ENCODE data around the gene SLC15A5.
A peak's percentile ranks its signal among the peaks of the same experiment; 100 is the strongest.

Gene SLC15A5, protein sequence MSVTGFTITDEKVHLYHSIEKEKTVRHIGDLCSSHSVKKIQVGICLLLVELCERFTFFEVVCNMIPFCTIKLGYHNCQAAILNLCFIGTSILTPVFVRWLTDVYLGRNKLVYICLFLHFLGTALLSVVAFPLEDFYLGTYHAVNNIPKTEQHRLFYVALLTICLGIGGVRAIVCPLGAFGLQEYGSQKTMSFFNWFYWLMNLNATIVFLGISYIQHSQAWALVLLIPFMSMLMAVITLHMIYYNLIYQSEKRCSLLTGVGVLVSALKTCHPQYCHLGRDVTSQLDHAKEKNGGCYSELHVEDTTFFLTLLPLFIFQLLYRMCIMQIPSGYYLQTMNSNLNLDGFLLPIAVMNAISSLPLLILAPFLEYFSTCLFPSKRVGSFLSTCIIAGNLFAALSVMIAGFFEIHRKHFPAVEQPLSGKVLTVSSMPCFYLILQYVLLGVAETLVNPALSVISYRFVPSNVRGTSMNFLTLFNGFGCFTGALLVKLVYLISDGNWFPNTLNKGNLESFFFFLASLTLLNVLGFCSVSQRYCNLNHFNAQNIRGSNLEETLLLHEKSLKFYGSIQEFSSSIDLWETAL

DNA sequence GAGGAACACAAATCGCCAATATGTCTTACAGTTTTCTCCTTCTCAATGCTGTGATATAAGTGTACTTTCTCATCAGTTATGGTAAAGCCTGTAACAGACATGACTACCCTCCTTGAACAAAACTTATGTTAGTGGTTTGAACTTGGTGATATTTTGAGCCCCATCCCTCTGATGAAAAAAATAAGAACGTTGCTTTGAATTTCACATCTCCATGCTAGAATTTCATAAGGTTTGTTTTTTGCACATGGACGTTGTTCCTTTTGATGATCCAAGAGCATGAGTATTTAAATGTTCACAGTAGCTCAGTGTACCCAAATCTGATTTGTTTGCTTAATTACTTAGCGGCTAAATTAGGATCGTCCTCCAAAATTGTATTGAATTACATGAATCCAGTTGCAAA is at the start of gene SLC15A5:
Gene SLC15A5, minus strand, starts transcription at position 101 of the 400 bp plus-strand sequence. Its CDS starts 0 bp downstream, at position 101.
- no peak for DNase-seq

DNA sequence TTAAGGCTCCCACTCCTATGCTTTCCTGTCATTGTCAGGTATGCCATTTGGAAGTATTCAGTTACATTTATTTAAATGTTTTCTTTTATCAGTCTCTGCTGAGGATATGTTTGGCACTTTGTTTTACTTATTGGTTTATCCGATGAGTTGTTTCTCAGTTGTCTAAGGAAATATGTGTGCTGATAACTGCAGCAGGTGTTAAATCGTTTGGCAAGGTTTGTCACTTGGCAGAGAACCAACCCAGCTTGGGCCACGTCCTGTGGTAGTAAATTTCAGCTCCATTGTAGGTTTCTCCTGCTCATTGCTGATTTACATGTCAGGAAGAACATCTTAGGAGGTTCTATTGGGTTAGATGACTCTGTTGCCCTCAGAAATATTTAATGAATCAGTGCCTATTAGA is 47.9 kb upstream of the SLC15A5 start:
- no peak for DNase-seq

DNA sequence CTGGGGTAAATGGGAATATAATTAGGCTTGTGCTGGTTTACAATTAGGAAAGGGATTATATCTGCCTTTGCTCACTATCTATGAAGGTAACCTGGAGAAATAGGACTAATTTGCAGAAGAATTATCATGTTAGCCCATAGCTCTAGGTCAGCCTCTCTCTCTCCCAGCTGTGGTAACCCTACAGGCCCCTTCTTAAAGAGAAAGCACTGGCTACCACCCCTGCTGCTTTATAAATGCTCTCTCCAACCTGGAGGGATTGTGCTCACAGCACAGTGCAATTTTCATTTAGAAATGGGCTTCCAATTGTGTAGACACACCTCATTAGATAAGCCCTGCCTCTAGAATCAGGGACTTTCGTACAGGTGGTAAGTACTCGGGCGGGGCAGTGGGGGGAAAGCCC is 47.3 kb upstream of the SLC15A5 start:
- DNase-seq: no peak

DNA sequence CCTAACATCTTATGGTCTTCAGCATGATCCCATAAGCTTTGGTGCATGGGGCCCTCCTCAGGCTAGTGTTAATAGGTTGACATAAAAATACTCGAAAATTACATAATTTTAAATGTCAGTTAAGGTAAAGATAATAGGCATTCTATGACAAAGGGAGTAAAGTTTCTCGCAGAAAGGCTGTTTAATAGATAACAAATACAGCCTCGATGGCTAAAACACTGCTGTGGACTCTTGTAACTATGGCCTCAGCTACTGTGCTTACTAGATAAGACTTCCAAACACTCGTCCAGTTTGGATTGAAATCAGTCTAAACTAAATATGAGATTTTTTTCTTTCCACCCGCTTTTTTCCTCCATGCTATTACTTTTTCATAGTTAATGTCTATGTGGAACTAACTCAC is 46.8 kb upstream of the SLC15A5 start:
- DNase-seq: no peak

DNA sequence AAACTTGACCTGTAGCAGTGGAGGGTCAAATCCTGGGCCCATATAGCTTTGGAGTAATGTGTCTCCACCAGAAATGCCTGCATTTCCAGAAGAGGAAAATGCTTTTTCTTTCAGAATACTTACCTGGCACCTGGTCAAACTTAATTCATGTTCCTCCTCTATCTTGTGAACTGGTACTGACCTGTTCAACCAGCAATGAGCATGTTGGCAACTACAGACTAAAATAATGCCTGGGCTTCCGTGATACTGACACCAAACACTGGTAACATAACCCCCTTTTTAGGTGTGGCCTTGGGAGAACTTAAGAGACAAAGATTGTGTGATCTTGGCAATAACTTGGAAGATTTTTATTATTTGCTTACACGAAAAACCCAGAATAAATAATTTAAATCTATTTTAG is 46.2 kb upstream of the SLC15A5 start:
- no peak for DNase-seq

DNA sequence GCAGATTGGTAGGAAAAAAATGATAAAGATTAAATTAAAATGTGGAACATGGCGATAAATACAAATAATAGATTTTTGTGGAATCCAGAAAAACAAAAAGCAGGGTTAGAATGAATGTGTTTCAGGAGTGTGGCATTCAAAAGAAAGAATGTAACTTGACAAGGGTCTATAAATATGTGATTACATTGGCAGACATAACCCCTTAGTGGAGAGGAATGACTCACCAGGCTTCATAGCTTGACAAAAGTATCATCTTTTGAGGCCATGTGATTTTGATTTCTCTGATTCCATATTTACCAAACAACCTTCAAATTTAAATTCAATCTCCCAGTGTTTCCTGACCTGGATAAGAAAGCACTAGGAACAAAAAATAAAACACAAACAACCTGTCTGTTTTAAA is 45.5 kb upstream of the SLC15A5 start:
- DNase-seq: no peak

DNA sequence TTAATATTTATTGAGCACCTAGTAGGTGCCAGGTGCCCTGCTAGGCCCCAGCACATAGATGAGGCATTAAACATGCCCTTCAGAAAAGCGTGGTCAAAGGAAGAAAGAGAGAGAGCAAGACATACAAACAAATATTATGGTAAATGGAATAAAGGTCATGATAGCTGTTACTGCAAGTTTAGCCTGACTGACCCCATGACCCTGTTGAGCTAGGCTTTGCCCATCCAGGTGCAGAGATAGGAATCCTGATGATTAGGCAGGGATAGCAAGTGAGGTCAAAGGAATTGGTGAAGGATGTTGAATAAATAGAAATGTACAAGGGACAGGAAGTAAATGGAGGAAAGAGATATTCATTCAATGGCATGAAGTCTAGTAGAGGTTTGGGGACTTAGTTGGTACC is 33.4 kb upstream of the SLC15A5 start:
- DNase-seq: no peak

DNA sequence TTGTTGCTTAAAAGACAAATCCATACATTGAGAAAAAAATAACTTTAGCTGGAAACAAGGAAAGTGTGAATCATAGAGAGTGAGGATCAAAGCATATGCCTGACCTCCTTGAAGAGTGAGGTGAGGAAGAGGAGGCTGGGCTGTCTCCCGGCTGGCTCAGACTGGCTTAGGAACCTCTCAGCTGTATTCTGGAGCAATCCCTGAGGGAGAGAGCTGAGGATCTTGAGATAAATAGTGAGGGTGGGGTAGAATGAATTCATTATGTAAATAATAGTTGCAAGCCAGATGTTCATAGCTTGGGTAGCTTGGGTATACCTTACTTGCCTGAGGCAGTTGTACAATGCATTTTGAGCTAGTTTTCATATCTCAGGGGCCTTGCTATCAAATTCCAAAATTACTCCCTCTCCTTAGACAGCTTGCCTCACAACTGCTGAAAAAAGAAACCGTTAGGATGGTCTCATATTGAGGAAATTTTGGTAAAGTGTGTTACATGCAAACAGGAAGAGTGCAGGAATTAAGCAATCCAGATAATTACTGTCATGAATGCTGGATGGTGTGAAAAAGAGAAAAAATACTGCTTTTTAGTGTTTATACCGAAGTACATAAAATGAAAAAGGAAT is 30.5 kb upstream of the SLC15A5 start:
- peak in 1 of 2 donors; percentile 1 for DNase-seq

DNA sequence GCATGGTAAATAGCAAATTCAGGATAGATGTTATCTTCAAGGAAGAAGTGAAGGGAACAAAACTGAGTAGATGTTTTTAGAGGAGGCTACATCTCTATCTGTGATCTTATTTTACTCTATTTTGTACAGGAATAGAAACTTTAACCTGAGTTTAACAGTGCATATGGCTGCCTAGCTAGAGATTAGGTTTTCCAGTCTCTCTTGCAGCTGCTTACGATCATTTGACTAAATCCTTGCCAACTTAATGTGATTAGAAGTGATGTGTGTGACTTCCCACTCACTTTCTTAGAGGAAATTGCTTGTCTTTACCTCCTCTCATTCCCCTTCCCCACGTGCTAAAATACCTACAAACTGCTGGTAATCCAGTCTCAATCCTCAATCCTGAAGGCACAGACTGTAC is 26.5 kb upstream of the SLC15A5 start:
- DNase-seq: no peak

DNA sequence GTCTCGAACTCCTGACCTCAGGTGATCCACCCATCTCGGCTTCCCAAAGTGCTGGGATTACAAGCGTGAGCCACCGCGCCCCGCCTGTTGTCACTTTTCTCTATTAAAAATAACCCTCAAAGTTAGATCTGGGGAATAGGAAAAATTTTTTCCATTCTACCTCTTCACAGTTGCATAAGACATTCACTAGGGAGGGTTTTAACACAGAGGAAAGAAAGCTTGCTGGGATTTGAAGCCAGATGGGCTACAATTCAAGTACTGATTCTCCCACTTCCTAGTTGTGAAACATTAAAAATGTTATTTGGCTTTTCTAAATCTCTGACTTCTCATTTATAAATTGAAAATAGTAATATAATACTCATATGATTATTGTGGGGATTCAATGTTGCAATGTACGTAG is 23.3 kb upstream of the SLC15A5 start:
- no peak for DNase-seq

DNA sequence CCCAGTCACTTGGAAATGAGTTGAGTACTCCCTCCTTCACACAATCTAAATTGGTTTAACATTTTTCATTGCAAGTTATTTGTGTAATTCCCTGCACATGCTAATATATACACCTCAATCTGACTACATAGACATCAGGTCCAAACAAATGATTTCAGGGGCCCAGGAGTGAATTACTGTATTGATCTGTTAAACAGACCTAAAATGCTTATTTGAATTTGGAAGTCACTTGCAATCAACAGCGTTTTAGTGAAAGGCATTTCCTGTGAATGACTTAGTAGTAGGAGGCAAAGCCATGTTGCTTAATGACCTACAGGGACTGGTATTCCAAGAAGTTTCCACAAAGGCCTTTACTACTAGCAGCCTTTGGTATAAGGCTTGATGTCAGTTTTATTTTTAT is 22.6 kb upstream of the SLC15A5 start:
- DNase-seq: no peak

DNA sequence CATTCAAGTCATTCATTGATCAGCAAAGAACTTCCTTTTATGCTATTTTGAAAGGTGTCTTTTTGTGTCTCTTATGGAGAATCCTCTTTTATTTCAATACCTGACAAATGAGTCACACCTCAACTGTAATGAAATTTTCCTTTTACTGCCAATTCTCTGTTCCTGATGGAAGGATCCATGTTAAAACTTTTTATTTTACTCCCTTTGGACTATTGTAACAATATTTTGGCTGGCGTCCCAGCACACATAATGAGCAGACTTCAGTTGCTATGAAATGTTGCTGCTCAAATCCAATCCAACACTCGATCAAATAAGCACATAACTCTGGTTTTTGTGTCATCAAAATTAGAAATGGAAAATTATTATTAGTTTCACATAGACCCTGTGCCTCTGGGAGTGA is 21.9 kb upstream of the SLC15A5 start:
- no peak for DNase-seq

DNA sequence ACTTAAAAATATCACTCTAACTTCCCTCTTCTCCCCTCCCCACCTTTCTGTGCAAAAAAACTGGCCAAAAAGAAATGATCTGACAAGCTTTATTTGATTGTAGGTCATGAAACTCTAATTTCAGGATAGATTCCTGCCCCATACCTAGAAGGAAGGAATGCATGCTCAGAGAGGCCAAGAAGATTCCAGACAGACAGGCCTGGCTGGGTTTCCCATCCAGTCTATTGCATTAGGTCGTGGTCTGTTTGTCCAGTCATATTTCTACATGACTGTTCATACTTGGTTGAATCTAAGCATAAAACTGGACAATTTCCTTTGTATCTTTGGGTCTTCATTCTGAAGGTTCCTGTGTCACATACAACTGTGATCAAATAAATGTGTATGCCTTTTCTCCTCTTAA is 20.0 kb upstream of the SLC15A5 start:
- no peak for DNase-seq

DNA sequence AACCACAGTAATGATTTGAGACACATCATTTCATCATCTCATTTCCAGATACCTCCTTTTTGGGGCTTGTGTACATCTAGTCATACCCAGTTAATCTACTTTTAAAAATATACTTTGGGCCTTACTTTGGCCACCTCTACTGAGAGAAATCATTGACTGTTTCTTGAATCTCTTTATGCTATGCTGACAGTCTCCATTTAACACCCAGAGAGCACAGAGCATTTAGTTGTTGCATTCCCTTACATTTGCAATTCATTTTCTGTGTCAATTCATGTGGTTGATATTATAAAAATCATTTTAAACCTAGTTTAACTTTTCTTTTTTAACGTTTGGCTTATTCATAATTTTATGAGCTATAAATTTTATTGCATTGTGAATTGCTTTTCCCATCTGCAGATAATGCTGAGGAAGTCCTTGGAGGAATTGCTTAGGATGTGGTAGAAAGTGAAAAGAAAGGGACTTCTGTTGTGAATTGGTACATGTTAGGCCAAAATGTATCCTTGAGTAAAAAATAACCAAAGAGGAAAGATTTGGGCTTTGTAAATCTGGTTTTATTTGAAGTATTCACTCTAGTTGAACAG is 17.0 kb upstream of the SLC15A5 start:
- no peak for DNase-seq

DNA sequence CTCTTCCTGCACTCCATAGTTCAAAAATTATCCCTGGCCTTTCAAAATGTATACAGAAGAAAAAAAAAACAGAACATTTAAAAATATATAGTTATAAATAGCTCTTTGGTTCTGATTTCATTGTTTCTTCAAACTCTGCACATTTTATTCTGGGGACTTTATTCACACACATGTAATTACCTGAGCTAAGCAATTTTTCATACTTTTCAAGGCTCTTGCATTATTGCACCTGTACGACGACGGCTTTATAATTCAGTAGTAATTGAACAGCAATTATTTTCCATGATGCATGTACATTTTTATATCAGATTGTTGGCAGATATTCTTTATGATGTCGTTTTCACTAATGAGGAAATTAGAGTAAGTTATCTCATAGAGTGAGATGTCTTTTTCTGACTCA is 13.5 kb upstream of the SLC15A5 start:
- no peak for DNase-seq

DNA sequence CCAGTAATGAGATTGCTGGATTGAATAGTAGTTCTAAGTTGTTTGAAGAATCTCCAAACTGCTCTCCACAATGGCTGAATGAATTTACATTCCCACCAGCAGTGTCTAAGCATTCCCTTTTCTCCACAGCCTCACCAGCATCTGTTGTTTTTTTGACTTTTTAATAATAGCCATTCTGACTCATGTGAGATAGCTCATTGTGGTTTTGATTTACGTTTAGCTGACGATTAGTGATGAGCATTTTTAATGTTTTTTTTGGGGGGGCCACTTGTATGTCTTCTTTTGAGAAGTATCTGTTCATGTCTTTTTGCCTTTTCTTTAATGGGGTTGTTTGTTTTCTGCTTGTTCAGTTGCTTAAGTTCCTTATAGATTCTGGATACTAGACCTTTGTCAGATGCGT is 8.1 kb upstream of the SLC15A5 start:
- DNase-seq: no peak

DNA sequence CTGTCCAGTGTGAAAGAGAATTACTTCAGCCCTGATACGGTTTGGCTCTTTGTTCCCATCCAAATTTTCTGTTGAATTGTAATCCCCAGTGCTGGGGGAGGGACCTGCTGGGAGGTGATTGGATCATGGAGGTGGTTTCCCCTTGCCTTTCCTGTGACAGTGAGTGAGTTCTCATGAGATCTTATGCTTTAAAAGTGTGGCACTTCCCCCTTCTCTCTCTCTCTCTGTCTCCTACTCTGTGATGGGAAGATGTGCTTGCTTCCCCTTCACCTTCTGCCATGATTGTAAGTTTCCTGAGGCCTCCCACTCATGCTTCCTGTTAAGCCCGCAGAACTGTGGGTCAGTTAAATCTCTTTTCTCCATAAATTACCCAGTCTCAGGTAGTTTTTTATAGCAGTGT is 5.5 kb upstream of the SLC15A5 start:
- DNase-seq: no peak

DNA sequence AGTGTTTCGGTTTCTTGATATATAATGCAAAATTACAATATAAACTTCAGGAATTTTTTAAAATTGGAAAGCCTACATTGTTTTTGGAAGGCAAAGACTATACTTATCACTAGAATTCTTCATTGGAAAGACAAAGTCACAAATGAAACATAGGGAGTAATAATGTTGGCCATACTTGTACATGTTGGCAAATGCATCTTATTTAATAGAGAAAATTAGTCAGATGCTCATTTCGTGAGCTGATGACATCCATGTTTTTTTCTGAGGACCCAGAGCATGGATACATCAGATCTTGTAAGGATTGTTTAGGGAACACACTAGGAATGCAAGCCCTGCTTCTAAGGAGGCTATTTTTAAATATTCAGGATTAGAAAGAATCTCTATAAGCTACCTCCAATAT is 4.6 kb upstream of the SLC15A5 start:
- no peak for DNase-seq

DNA sequence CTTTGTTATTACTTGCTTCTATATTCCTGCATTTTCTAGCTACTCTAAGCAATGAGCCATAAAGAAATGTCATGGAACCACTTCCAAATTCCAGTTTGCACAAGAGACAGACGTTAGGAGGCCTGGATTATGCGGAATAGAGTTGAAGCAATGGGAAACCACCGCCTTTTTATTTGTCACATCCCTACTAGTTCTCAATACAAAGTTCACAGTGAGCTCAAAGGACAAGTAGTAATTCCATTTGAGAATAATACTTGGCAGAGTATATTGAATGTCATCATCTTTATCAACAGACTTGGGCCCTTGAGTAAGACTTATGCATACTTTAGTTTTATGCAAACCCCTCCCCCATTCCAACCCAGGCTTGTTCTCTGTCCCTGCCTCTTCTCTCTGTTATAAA is 3.7 kb upstream of the SLC15A5 start:
- no peak for DNase-seq

DNA sequence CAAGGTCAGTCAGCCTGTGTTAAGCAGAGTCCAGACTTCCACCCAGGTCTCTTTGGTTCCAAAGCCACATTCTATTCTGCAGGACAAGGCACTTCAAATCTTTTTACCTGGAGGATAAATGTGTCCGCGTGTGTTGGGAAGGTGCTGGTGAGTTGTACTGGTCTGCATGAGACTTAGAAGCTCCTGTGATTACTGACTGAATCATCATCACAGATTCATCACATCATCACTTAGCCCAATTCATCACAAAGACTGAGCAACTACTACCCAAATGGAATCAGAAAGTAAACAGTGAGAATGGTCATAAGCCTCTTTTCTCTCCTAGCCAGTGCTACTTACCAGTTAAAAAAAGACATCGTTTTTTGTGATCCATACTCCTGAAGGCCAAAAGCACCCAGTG is 5.3 kb downstream of the SLC15A5 start:
- DNase-seq: no peak

DNA sequence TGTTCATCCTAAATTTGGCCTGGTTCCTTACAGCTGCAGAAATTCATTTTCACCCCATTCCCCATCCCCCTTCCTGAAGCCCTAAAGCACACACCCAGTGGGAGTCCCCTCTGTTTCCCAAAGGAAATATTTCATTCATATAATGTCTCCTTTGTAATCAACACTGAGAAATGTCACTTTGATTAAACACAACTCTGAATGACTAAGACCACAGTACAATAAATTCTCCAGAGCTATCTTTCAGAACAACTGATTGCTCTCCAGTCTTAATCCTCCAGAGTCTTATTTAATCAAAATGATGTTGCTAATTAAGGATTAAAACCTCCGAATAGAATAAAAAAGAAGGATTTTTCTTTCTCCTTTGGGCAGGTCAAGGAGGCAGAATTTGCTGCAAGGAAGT is 6.4 kb downstream of the SLC15A5 start:
- DNase-seq: no peak

DNA sequence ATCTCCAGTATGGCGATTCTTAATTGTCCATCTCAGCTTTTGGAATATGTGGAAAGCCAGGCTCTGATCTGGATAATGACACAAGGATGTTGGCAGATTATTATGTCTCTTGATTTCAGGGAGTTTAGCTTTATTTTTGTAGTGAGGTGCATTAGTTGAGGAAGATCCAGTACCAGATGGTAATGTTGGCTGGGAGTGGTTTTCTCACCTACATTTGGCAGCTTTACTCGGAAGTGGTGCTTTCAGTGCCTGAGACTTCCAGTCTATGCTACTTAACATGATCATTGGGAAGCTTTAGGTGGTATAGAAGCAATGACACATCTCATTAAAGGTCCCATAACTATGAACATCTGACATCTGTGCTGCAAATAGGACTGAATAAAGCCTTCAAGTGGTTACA is 7.5 kb downstream of the SLC15A5 start:
- DNase-seq: no peak

DNA sequence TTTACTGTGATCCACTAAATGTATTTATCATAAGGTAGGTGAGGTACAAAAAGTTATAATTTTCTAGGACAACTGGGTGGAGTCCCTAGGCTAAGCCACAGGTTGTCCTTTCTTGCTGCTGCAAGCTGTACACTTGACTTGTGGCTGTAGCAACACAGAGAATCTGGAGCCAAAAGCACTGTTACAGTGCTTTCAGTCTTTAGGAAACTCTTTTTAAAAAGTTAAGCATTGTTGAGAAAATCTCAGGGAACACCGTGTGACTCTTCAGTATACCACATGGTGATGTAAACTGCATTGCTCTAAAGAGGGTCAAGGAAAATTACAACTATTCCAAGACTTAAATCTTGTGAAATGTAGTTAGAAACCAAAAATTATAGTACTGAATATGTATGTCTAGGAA is 11.4 kb downstream of the SLC15A5 start:
- DNase-seq: no peak

DNA sequence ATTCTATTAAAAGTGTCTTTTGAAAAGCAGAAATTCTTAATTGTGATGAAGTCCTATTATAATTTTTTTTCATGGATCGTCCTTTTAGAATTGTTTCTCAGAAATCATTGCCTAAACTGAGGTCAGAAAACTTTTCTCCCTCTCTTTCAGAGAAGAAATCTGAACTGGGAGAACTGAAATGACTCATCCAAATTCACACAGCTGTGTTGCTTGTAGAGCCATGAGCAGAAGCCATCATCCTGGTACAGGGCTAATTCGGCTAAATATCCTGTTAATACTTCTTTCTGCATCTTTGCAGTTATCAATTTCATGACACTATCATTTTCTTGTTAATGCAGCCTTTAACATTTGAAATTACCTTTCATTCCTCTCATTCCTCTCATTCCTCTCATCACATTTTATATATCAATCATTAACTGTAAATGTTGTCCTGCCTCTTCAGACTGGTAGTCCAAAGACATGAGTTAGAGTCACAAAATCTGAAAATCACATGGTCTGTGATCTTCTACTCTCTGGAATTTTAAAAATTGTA is 15.5 kb downstream of the SLC15A5 start:
- no peak for DNase-seq
